Panc1 (cell line): ENCODE measurements around the gene RPL19. TPM values are rescaled to one million over a fixed set of nuclear protein-coding genes. Genes with fewer than 3 reads are reported as not detected.

Experiments
- ATAC-seq: fragments of 200-7000 bp; cut with Tn5 transposase; 2 replicates; pipeline ENCODE4 v1.9.1; 2020; ENCODE audit warnings: mild to moderate bottlenecking, moderate library complexity
- BruUV-seq: library from RNA; stranded (reverse); fragments of 400-500 nt; replicated peaks from 2 replicates; lab custom pipeline; 2021; lab: Mats Ljungman, UMichigan
- CTCF ChIA-PET: fragments of 300-600 bp; sonication (Branson Sonifier 250); formaldehyde crosslinking; loops from one replicate; lab custom pipeline; 2022; ENCODE audit warnings: antibody characterized with exemption; lab: Charles Lee
- POLR2A ChIA-PET: fragments of 300-600 bp; sonication (Branson Sonifier 250); formaldehyde crosslinking; loops from one replicate; lab custom pipeline; 2022; ENCODE audit warnings: antibody characterized with exemption; lab: Charles Lee
- DNase-seq: peaks from one replicate; pipeline ENCODE4 v3.0.0-alpha.2; 2010; ENCODE audit warnings: low read depth, low spot score
- H3K27ac ChIP-seq: 2 replicates; pipeline ENCODE4 v1.5.1; 2011; ENCODE audit warnings: mild to moderate bottlenecking, low read length, inconsistent platforms
- H3K27me3 ChIP-seq: fragments of 200-500 bp; sonication (Bioruptor generic); 2 replicates; pipeline ENCODE4 v1.6.0; 2014; ENCODE audit warnings: low read length, inconsistent platforms; ENCODE audit not compliant: control insufficient read depth, insufficient read depth
- H3K36me3 ChIP-seq: fragments of 200-500 bp; sonication (Bioruptor generic); 2 replicates; pipeline ENCODE4 v1.5.1; 2014; ENCODE audit warnings: inconsistent platforms, mild to moderate bottlenecking, low read length, moderate library complexity; ENCODE audit not compliant: control insufficient read depth, insufficient read depth
- H3K4me1 ChIP-seq: 2 replicates; pipeline ENCODE4 v1.5.1; 2011; ENCODE audit warnings: inconsistent platforms, mild to moderate bottlenecking, low read length, moderate library complexity; ENCODE audit not compliant: control insufficient read depth, insufficient read depth
- H3K4me3 ChIP-seq, 2 experiments: 2 replicates each; pipeline ENCODE4 v1.5.1; 2011 to 2012; ENCODE audit warnings: low read depth in 2 of 2, low read length in 2 of 2, mild to moderate bottlenecking in 2 of 2, inconsistent platforms in 1 of 2, moderate library complexity in 1 of 2
- H3K9me3 ChIP-seq: fragments of 200-500 bp; sonication (Bioruptor generic); 2 replicates; pipeline ENCODE4 v1.5.1; 2014; ENCODE audit warnings: low read depth, mild to moderate bottlenecking, inconsistent platforms, low read length, moderate library complexity; ENCODE audit not compliant: control insufficient read depth, insufficient read depth
- POLR2AphosphoS5 ChIP-seq: IDR thresholded peaks from 2 replicates; pipeline ENCODE4 v1.6.1; 2012; ENCODE audit warnings: mild to moderate bottlenecking, low read depth, low read length, moderate library complexity
- REST ChIP-seq, 2 experiments: IDR thresholded peaks; 2 replicates each; pipeline ENCODE4 v1.6.1; 2011 to 2012; ENCODE audit warnings: low read depth in 2 of 2, control low read depth in 1 of 2, low read length in 1 of 2, mild to moderate bottlenecking in 1 of 2, moderate library complexity in 1 of 2; ENCODE audit not compliant: insufficient read depth in 1 of 2
- SIN3A ChIP-seq: IDR thresholded peaks from 2 replicates; pipeline ENCODE4 v1.6.1; 2012; ENCODE audit warnings: low read depth, mild to moderate bottlenecking, low read length, moderate library complexity, borderline replicate concordance; ENCODE audit not compliant: insufficient read depth
- TCF7L2 ChIP-seq: IDR thresholded peaks from 2 replicates; pipeline ENCODE4 v1.6.1; 2011; ENCODE audit warnings: mild to moderate bottlenecking, low read depth, low read length, inconsistent platforms
- in situ Hi-C: cut with HindIII; loops from 2 replicates; pipeline ENCODE4 v1.10.0; 2016; ENCODE audit warnings: low sequenced_read_pairs, low pct_unique_long_range_greater_than_20kb
- intact Hi-C: fragments of 100-400 bp; cut with micrococcal nuclease; formaldehyde crosslinking; loops from one replicate; pipeline ENCODE4 v1.10.0; 2022; ENCODE audit not compliant: unreplicated experiment
- total RNA-seq: library from RNA; stranded (reverse); gene quantifications from one replicate; pipeline ENCODE4 v1.2.1, GENCODE V29; 2021; ENCODE audit not compliant: unreplicated experiment
- TF ChIP-seq, protein P1 (sequence below): fragments of 450-650 bp; IDR thresholded peaks from 2 replicates; pipeline ENCODE4 v1.5.1; 2017; ENCODE audit warnings: mild to moderate bottlenecking

RPL19 gene
- total RNA-seq, 1 experiment from 2014 or later, result 971 TPM

DNA sequence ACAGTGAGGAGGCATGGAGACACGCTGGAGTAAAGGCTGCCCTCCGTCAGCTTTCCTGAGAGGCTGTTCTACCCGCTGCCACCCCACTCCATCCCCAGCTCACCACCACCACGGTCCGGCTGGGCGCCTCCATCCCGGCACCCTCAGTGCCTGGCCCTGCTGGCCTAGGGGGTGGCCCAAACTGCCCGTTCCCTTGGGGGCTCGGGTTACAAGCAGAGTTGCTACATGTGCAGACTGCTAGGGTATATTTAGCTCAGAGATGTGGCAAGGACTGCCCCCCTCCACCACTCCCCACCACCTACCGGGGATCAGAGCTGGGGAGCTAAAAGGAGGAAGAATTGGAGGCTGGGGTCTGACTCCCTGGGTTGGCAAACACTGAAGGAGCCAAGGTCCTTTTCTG lies 6.7 kb upstream of the RPL19 start:
- Histone ChIP-seq H3K4me3 (no peak overlapping the region), H3K27ac (no peak overlapping the region), H3K27me3 (no peaks in the 10 kb centered on the region), H3K4me1 (peaks cover 18% of the 10 kb centered on the region), H3K9me3 (no peaks in the 10 kb centered on the region), H3K36me3 (no peaks in the 10 kb centered on the region)
- TF ChIP-seq REST (IDR thresholded peaks at IDR 0.05; ENCODE audit: insufficient read depth in 1 of 2, low read depth in 2 of 2, low read length in 1 of 2), result no peak
- in situ Hi-C loops, result no loop called here
- CTCF ChIA-PET, result no interaction called here
- POLR2A ChIA-PET, result no interaction called here
- intact Hi-C loops, result no loop called here
- no peak for ATAC-seq
- no TSS peak for BruUV-seq
- DNase-seq, result no peak

DNA sequence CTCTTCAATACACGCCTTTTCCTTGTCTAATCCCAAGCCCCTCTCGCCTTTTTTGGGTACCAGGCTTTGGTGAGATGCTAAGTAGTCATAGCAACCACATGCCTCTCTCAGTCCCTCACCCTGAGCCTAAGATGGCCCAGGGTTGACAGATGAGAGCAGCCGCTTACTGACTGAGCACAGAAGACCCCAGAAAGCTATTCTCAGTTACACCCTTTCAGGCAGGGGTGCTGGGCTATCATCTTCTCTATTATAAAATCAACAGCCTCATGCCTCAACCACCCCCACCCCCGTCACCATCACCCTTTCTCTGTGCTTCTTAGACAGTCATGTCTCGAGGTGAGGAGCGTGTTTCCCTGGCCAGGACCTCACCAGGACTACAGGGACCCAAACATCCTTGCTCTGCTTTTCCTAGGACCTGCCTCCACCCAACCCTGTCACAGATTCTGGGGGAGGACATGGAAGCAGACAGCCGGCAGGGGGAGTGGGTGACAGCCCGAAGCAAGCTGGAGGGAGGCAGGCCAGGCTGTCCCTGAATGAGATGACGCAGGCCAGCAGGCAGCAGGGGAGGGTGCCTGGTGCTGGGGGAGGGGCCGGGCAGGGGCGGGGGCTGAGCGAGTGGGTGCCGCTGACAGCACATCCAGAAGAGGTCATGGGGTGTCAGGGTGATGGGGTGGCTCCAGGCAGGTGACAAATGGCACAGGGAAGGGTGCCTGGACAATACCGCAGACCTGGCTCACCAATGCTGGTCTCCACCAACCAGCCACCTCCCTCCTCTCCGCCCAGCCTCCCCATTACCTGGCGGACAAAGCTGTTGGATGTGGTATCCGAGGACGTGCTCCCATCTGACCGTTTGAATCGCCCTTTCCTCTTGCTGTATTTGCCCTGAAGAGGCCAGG lies 5.7 kb upstream of the RPL19 start:
- TF ChIP-seq, protein P1, sequence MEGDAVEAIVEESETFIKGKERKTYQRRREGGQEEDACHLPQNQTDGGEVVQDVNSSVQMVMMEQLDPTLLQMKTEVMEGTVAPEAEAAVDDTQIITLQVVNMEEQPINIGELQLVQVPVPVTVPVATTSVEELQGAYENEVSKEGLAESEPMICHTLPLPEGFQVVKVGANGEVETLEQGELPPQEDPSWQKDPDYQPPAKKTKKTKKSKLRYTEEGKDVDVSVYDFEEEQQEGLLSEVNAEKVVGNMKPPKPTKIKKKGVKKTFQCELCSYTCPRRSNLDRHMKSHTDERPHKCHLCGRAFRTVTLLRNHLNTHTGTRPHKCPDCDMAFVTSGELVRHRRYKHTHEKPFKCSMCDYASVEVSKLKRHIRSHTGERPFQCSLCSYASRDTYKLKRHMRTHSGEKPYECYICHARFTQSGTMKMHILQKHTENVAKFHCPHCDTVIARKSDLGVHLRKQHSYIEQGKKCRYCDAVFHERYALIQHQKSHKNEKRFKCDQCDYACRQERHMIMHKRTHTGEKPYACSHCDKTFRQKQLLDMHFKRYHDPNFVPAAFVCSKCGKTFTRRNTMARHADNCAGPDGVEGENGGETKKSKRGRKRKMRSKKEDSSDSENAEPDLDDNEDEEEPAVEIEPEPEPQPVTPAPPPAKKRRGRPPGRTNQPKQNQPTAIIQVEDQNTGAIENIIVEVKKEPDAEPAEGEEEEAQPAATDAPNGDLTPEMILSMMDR, result no peak
- no peak for TF ChIP-seq TCF7L2
- no peak for TF ChIP-seq REST (IDR thresholded peaks at IDR 0.05; ENCODE audit: insufficient read depth in 1 of 2, low read depth in 2 of 2, low read length in 1 of 2)
- no peak for TF ChIP-seq SIN3A
- TF ChIP-seq POLR2AphosphoS5, result no peak
- no peaks in the 10 kb centered on the region for H3K36me3 ChIP-seq
- DNase-seq (no peak), ATAC-seq (peak; percentile 33; the same call in 1 of the 2 replicates)
- in situ Hi-C loops, result no loop called here
- H3K27ac ChIP-seq, result no peak overlapping the region
- BruUV-seq, result no TSS peak
- intact Hi-C loops, result no loop called here
- no peaks in the 10 kb centered on the region for H3K27me3 ChIP-seq
- no peak overlapping the region for H3K4me3 ChIP-seq
- H3K9me3 ChIP-seq, result no peaks in the 10 kb centered on the region
- ChIA-PET CTCF (interaction anchor here (0.5 to 0.6 kb wide), 2 partner anchors 25 to 215 kb away, joined by 3 to 7 read pairs; no protein-coding TSS in a partner anchor), POLR2A (no interaction called here)
- peaks cover 24% of the 10 kb centered on the region for H3K4me1 ChIP-seq
